Adrenal gland (tissue), 5 donors: Measurements from ENCODE around the gene MAGOHB.

ENCODE experiments used
- POLR2A ChIP-seq, 2 donors: fragments of 450-650 bp; IDR thresholded peaks; one replicate each; pipeline ENCODE4 v1.6.1; 2017; ENCODE audit warnings: antibody characterized with exemption in 2 of 2, mild to moderate bottlenecking in 2 of 2, moderate library complexity in 1 of 2
- TF ChIP-seq, protein P1 (sequence below), 6 experiments: fragments of 450-650 bp in 4 of 6; fragments of 200-600 bp in 2 of 6; sonication (generic) in 1 of 6; IDR thresholded peaks; 1 replicate in 5 of 6; 2 replicates in 1 of 6; pipeline versions ENCODE4 v1.5.1 to v1.8.0; 2016 to 2021; ENCODE audit warnings: antibody characterized with exemption in 6 of 6, mild to moderate bottlenecking in 2 of 6, moderate library complexity in 1 of 6
- donor health status: DM: no; HTN: no; CAD: no.

DNA sequence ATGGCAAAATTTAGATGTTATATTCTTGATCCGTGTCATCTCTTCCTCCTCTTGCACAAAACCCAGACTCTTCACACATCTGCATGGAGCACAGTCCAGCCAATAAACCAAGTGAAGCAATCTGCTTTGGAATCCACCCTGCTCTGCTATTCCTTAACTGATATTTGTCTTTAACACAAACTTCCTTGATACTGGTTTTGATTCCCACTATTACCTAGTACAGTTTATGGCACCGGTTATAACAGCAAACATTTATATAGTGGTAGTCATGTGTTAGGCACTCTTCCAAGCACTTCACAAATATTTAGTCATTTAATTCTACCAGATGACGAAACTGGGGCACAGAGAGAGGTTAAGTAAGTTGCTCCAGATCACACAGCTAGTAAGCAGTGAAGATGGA lies 47.9 kb upstream of the MAGOHB start:
- TF ChIP-seq, protein P1, sequence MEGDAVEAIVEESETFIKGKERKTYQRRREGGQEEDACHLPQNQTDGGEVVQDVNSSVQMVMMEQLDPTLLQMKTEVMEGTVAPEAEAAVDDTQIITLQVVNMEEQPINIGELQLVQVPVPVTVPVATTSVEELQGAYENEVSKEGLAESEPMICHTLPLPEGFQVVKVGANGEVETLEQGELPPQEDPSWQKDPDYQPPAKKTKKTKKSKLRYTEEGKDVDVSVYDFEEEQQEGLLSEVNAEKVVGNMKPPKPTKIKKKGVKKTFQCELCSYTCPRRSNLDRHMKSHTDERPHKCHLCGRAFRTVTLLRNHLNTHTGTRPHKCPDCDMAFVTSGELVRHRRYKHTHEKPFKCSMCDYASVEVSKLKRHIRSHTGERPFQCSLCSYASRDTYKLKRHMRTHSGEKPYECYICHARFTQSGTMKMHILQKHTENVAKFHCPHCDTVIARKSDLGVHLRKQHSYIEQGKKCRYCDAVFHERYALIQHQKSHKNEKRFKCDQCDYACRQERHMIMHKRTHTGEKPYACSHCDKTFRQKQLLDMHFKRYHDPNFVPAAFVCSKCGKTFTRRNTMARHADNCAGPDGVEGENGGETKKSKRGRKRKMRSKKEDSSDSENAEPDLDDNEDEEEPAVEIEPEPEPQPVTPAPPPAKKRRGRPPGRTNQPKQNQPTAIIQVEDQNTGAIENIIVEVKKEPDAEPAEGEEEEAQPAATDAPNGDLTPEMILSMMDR (IDR thresholded peaks at IDR 0.05) = no peak
- TF ChIP-seq POLR2A (IDR thresholded peaks at IDR 0.05) = no peak
